Activated T-cell treated with anti-CD3 and anti-CD28 coated beads, Interleukin-2, amount 50 U/mL, for 4 hours (primary cell): ENCODE data around the gene MYO3B. TPM values are rescaled to one million over a fixed set of nuclear protein-coding genes. Genes with fewer than 3 reads are reported as not detected.

Experiments
- ATAC-seq, 2 donors: fragments of 200-7000 bp; cut with Tn5 transposase; one replicate each; pipeline ENCODE4 v1.10.0; 2021
- DNase-seq: peaks from one replicate; pipeline ENCODE4 v3.0.0-alpha.2; 2020
- H3K27me3 Mint-ChIP-seq: one replicate; pipeline ENCODE4 v1.8.0; 2021; ENCODE audit warnings: low read depth, mixed read lengths
- H3K36me3 Mint-ChIP-seq: one replicate; pipeline ENCODE4 v1.8.0; 2022; ENCODE audit warnings: mixed read lengths; ENCODE audit not compliant: insufficient read depth
- H3K4me1 Mint-ChIP-seq: one replicate; pipeline ENCODE4 v1.8.0; 2021; ENCODE audit warnings: low read depth, mixed read lengths
- H3K4me3 Mint-ChIP-seq: one replicate; pipeline ENCODE4 v1.8.0; 2021; ENCODE audit warnings: mild to moderate bottlenecking, moderate library complexity, mixed read lengths
- H3K9me3 Mint-ChIP-seq: one replicate; pipeline ENCODE4 v1.8.0; 2021; ENCODE audit warnings: mixed read lengths
- total RNA-seq, 3 donors: library from RNA; stranded (reverse); gene quantifications; one replicate each; pipeline ENCODE4 v1.2.1, GENCODE V29; 2021

Gene MYO3B
- total RNA-seq, 3 donors from 2014 or later: 0.08 TPM

DNA sequence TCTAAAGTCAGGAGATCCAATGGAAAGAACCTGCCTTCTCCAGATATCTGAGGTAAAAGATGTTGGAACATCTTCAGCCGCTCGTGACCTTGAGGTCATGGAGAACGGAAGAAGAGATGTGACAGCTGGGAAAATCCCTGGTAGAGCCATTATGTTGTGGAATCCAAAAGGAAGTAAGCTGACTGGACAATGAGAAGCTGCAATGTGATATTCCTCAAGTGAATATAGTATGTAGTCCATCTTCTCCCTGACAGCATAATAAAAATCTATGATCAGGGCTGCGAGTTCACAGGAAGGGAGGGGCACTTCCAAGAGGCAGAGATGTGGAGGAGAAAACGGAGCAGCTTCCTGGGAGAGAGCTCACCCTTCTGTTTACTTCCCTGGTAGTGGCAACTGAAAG is 336.2 kb downstream of the MYO3B start:
- peaks cover 7% of the 10 kb centered on the region for H3K27me3 Mint-ChIP-seq
- no peaks in the 10 kb centered on the region for H3K9me3 Mint-ChIP-seq
- no peaks in the 10 kb centered on the region for H3K36me3 Mint-ChIP-seq
- ATAC-seq: no peak
- no peak overlapping the region for H3K4me3 Mint-ChIP-seq
- H3K4me1 Mint-ChIP-seq: no peaks in the 10 kb centered on the region
- DNase-seq: no peak

DNA sequence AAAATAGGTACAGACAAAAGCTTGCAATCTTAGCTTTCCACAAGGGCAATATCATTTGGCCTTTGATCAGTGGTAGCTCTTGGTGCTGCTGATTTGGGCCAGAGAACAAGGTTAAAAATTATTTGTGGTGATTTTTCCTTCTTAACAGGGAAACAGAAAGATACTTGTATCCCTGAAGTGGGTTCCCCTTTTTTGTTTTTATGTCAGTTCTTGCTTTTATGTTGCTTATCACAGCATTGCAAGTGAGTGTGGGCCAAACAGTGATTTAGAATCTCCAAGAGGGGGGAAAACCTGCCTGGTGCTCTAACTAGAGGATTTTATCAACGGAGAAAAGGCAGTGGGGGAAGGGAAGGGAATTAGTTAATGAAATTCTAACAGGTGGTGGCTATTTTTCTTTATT is 339.6 kb downstream of the MYO3B start:
- H3K4me3 Mint-ChIP-seq: no peak overlapping the region
- no peaks in the 10 kb centered on the region for H3K36me3 Mint-ChIP-seq
- ATAC-seq (no peak), DNase-seq (no peak)
- H3K4me1 Mint-ChIP-seq: no peaks in the 10 kb centered on the region
- H3K27me3 Mint-ChIP-seq: peaks cover 7% of the 10 kb centered on the region
- H3K9me3 Mint-ChIP-seq: no peaks in the 10 kb centered on the region

DNA sequence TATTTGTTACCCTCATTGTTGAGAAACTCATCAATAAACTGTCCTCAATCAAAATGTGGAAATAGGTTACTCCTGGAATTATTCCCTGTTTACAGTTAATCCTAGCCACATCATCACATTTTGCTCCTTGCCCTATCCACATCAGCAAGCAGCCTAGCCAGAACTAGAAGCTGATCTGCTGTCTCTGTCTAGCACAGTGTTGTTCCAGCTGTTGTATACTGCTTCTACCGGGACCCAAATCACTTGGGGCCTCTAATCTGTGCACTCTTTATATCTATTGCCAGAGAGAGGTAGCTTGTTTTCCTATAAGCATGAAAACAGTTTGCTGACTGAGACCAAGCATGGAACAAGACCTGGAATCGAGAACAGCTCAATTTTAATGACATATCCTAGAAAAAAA is 341.0 kb downstream of the MYO3B start:
- ATAC-seq (no peak), DNase-seq (no peak)
- Mint-ChIP-seq H3K4me1 (no peaks in the 10 kb centered on the region), H3K36me3 (no peaks in the 10 kb centered on the region), H3K9me3 (no peaks in the 10 kb centered on the region), H3K27me3 (peaks cover 7% of the 10 kb centered on the region), H3K4me3 (no peak overlapping the region)

DNA sequence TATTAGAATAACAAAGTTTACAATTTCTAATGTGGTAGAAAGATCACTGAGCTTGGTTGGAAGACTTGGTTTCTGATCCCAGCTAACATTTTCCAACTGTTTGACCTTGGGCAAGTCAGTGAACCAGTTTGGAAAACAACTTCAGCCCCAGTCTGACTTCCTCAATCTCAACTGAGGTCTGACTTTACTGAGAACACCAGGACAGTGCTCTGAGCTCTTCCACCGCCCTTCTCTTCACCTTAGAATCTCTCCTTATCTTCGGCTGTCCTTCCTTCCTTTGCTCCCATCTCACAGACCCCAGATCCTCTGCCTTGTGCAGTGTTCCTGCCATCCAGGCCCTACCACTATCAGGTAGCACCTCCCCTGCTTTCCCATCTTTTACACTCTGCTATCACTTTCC is 343.4 kb downstream of the MYO3B start:
- H3K36me3 Mint-ChIP-seq: no peaks in the 10 kb centered on the region
- ATAC-seq (no peak), DNase-seq (no peak)
- H3K9me3 Mint-ChIP-seq: no peaks in the 10 kb centered on the region
- H3K4me3 Mint-ChIP-seq: no peak overlapping the region
- peaks cover 6% of the 10 kb centered on the region for H3K27me3 Mint-ChIP-seq
- no peaks in the 10 kb centered on the region for H3K4me1 Mint-ChIP-seq

DNA sequence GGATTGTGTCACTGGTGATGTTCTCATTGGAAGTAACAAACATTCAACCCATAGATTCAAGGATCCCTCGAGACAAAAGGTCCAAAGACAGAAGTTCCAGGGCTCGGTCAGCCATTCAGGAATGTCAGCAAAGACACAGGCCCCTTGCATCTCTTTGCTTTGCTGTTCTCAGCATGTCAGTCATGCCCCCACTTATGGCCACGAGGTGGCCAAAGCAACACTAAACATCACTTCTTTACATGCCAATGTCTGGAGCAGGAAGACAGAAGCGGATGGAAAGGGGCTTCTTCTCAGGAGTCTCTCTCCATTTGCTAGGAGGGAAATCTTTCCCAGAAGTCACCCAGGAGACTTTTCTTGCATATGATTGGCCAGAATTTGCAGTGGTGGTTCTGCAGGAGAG is 345.6 kb downstream of the MYO3B start:
- no peaks in the 10 kb centered on the region for H3K9me3 Mint-ChIP-seq
- no peak overlapping the region for H3K4me3 Mint-ChIP-seq
- no peaks in the 10 kb centered on the region for H3K4me1 Mint-ChIP-seq
- ATAC-seq (no peak), DNase-seq (no peak)
- H3K36me3 Mint-ChIP-seq: no peaks in the 10 kb centered on the region
- H3K27me3 Mint-ChIP-seq: peaks cover 11% of the 10 kb centered on the region

DNA sequence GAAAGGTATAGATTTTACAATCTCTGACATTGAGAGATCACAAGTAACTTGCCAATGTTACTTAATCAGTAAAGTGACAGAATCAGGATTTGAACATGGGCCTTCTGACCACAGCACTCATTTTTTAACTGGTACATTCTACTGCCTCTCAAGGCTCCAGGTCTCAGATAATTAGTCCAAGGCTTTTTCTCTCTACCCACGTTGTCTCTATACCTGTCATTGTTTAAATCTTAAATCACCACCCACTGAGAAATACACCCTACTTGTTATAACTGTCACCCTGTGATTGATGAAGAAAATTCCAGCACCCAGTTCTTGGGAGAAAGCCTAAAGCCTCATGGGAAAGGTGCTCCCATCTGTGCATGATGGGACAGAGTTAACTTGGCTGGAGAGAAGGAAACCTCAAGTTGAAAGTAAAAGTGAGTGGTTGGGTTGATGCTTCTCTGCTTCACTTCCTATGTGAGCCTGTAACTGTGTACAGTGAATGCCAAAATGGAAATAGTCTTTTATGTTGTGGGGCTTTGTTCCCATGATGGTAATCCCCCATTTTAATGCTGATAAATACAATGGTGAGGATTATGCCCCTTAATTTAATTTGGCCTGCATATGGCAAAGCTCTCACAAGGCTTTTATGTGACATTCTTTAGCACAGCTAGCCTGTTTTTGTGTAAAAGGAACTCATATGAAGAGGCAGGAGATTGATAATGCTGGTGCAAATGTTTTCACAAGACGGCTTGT is 347.1 kb downstream of the MYO3B start:
- ATAC-seq: no peak
- Mint-ChIP-seq H3K9me3 (no peaks in the 10 kb centered on the region), H3K4me3 (no peak overlapping the region), H3K36me3 (no peaks in the 10 kb centered on the region), H3K4me1 (no peaks in the 10 kb centered on the region), H3K27me3 (peaks cover 14% of the 10 kb centered on the region)
- no peak for DNase-seq

DNA sequence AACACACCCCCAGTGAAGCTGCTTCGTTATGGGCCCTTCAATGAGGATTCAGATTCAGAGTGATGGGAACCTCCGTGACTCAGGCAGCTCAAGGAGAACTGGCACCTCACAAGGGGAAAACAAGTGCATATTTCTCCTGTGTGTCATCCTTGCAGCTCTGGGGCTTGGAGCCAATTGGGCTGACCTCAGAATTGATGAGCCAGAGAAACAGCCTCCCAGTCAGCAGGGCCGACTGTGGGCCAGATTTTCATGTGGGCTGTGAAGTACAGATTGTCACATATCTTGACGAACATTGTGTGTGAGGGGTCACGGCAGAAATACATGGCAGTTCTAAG is 347.6 kb downstream of the MYO3B start:
- H3K9me3 Mint-ChIP-seq: no peaks in the 10 kb centered on the region
- H3K4me1 Mint-ChIP-seq: no peaks in the 10 kb centered on the region
- ATAC-seq (no peak), DNase-seq (no peak)
- peaks cover 16% of the 10 kb centered on the region for H3K27me3 Mint-ChIP-seq
- no peaks in the 10 kb centered on the region for H3K36me3 Mint-ChIP-seq
- H3K4me3 Mint-ChIP-seq: no peak overlapping the region

DNA sequence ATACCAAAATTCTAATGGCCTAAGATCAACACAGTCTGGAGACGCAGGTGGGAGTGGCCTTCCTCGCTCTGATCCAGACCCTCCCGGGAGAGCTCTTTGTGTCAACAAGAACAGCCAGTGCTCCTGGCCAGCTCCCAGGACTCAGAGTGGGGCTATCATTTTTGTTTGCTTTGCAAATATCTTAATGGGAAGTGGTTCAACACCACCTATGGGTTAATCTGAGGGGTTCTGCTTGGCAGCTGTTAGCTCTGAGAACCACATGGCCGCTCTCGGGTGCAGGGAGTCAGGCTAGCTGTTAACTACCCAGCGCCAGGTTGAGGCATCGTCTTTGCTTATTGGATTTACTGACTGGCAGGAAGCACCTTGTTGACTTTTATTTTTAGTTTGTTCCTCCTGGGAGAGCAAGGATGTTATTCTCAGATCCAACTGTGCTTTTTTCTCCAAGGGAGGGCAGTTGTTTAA is 352.4 kb downstream of the MYO3B start:
- Mint-ChIP-seq H3K9me3 (no peaks in the 10 kb centered on the region), H3K36me3 (no peaks in the 10 kb centered on the region), H3K27me3 (peaks cover 16% of the 10 kb centered on the region), H3K4me1 (no peaks in the 10 kb centered on the region), H3K4me3 (no peak overlapping the region)
- DNase-seq (no peak), ATAC-seq (no peak)

DNA sequence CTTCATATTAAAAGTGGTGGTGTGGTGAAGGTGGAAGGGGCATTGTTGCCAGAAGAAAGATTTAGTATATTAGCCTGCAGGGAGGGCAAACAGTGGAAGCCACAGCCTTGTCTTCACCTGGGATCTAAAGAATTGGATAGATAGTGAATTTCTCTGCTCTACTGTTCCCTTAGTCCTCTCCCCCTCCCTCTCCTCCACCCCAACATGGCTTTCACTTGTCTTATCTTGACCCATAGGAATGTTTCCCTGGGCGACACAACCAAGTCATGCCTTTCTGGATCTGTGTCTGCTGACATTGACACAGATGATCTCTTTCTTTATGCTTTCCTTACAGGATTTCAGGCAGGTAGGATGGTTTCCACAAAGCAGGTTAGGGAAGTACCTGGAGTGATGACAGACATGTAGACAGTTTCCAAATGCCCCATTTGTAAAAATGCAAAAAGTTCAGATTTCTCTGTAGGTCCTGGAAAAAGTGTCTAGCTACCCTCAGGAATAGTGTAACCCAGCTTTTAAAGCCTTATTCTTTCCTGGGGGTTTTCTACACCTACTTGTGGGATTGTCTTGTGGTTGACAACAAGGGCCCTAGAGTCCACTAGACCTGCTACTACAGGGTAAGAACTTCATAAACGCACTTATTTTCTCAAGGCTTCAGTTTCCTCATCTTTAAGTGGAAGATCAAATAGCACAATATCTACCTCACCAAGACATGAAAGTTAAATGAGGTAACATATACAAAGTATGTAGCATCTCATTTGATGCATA is 353.0 kb downstream of the MYO3B start:
- DNase-seq (no peak), ATAC-seq (no peak)
- Mint-ChIP-seq H3K36me3 (no peaks in the 10 kb centered on the region), H3K9me3 (no peaks in the 10 kb centered on the region), H3K4me3 (no peak overlapping the region), H3K4me1 (no peaks in the 10 kb centered on the region), H3K27me3 (peaks cover 11% of the 10 kb centered on the region)

DNA sequence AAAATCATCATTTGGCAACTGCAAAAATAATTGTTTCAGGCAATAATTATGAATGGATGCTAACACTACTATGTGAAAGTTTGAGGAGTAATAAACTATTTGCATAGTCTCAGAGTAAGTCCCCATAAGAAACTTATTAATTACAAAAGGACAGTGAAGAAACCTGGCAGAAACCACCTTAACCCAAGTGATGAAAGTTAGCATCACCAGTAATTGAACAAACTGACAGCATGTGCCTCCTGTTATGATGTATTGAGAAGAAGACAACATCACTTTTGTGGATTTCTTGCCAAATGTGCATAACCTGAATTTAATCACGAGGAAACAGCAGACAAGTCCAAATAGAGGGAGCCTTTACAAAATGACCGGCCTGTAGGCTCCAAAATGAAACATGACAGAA is 353.9 kb downstream of the MYO3B start:
- Mint-ChIP-seq H3K27me3 (peaks cover 10% of the 10 kb centered on the region), H3K36me3 (no peaks in the 10 kb centered on the region)

DNA sequence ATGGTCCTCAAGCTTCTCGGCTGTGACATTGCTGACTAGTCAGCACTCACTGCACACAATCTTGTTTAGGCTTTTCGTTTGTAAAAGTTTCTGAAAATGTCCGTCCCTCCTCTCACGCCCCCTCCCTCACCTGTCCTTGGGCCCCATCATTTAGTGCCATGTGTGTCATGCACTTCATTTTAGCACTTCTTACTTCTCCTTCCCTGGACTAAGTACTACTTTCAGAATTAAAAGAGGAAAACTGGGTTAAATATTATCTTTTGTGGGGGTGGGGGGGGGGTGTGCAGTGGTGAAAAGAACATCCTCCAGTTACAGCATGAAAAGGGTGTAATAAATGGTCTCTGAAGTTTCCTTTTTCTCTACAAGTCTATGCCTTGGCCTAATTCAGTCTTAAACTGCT is 355.2 kb downstream of the MYO3B start:
- Mint-ChIP-seq H3K36me3 (no peaks in the 10 kb centered on the region), H3K9me3 (no peaks in the 10 kb centered on the region), H3K27me3 (peaks cover 5% of the 10 kb centered on the region), H3K4me3 (no peak overlapping the region), H3K4me1 (no peaks in the 10 kb centered on the region)
- DNase-seq: no peak
- no peak for ATAC-seq

More for the DNA sequence above, 353.9 kb downstream of the MYO3B start:
- ATAC-seq (no peak), DNase-seq (no peak)
- no peak overlapping the region for H3K4me3 Mint-ChIP-seq
- H3K9me3 Mint-ChIP-seq: no peaks in the 10 kb centered on the region
- H3K4me1 Mint-ChIP-seq: no peaks in the 10 kb centered on the region

DNA sequence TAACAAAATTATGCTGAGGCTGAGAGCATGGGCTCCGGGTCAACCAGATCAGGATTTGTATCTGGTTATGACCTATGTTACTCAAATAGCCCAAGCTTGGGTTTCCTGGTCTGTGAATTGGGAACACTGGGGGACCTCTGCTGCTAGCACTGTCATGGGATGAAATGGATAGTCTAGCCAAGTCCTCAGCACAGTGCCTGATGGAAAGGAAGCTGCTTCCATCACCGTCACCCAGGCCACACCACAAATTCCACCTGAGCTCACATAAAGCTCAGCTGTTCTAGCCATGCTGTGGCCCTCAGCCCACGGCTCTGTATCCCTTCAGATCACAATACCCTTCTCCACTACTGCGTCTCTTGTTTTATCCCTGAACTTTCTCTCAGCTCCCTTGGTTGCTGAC is 357.6 kb downstream of the MYO3B start:
- H3K27me3 Mint-ChIP-seq: peaks cover 4% of the 10 kb centered on the region
- ATAC-seq (no peak), DNase-seq (no peak)
- no peaks in the 10 kb centered on the region for H3K36me3 Mint-ChIP-seq
- no peak overlapping the region for H3K4me3 Mint-ChIP-seq
- no peaks in the 10 kb centered on the region for H3K4me1 Mint-ChIP-seq
- H3K9me3 Mint-ChIP-seq: no peaks in the 10 kb centered on the region

DNA sequence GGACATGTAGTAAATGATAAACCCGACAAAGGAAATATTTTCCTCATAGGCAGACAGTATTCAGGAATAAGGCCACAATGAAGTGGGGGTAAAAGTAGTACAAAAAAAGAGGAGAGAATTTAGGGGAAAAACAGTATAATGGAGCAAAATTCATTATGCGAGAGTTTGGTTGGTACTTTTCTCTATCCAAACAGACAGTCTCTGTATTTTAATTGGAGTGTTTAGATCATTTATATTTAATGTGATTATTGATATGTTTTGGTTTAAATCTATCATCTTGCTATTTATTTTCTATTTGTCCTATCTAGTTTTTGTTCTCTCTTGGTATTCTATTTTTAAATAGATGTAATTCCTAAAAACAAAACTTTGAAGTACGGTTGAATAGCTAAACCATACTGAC is 366.9 kb downstream of the MYO3B start:
- Mint-ChIP-seq H3K27me3 (peaks cover 15% of the 10 kb centered on the region), H3K4me1 (no peaks in the 10 kb centered on the region), H3K36me3 (no peaks in the 10 kb centered on the region), H3K9me3 (peaks cover 7% of the 10 kb centered on the region), H3K4me3 (no peak overlapping the region)
- DNase-seq (no peak), ATAC-seq (no peak)

DNA sequence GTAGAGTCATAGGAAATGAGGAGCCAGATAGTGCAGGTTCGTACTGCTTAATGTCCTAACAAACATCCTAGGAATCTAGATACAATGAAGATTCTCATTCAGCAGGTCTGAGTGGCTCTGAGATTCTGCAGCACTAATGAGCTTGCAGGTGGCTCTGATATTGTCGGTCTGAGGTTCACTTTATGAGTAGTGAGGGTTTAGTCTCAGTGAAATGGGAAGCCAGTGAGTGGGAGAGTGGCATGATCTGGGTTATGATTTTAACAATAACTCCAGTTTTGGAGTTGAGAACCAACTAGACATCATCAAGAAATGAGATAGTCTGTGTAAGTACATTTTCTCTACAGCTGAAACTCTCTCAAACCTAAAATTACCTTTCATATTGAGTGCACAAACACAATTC is 370.4 kb downstream of the MYO3B start:
- no peak for DNase-seq
- H3K4me3 Mint-ChIP-seq: no peak overlapping the region
- H3K9me3 Mint-ChIP-seq: peaks cover 21% of the 10 kb centered on the region
- H3K4me1 Mint-ChIP-seq: no peaks in the 10 kb centered on the region
- ATAC-seq: no peak
- no peaks in the 10 kb centered on the region for H3K36me3 Mint-ChIP-seq
- peaks cover 6% of the 10 kb centered on the region for H3K27me3 Mint-ChIP-seq

DNA sequence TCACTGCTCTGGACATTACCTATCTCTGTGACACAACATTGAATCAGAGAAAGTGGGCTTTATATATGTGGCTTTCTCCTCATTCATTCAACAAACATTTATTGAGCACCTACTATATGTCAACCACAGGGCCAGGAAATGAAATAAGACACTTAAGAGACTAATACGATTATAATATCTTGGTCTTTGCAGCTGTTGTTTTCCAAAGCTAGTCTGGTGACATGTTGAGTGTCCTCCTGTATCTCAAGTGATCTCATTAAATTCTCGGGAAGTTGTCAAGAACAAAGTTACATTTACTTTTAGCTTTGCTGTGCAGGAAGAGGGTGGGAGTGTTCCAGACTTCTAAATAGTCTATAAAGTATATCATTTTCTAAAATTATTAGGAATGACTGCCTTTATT is 372.6 kb downstream of the MYO3B start:
- ATAC-seq: no peak
- no peak overlapping the region for H3K4me3 Mint-ChIP-seq

More for the DNA sequence above, 372.6 kb downstream of the MYO3B start:
- Mint-ChIP-seq H3K27me3 (peaks cover 3% of the 10 kb centered on the region), H3K9me3 (peaks cover 13% of the 10 kb centered on the region), H3K36me3 (no peaks in the 10 kb centered on the region), H3K4me1 (no peaks in the 10 kb centered on the region)
- no peak for DNase-seq
